ENCODE data around the gene LRRC39.
"Not testable (repeated sequence)": the region's sequence is repeated elsewhere in the genome, so short reads cannot be mapped to it uniquely, and the experiment has no call there.

The LRRC39 gene

GRCh38 chr1:100178091-100178490 is at the start of gene LRRC39:
LRRC39 (minus strand) TSS chr1:100178256; CDS start chr1:100168516, 9,740 bp downstream.
- no peak for DNase-seq

- DNase-seq = no peak
These were observed 44.4 kb upstream of the LRRC39 start for GRCh38 chr1:100222428-100222827.

- peak in 1 of 2 experiments; percentile 17 for DNase-seq
These were observed 41.8 kb upstream of the LRRC39 start for GRCh38 chr1:100219883-100220282.

GRCh38 chr1:100219457-100219856 is 41.4 kb upstream of the LRRC39 start:
- no peak for DNase-seq

- no peak for DNase-seq
These were observed 39.8 kb upstream of the LRRC39 start for GRCh38 chr1:100217834-100218233.

- no peak for DNase-seq
These were observed 37.0 kb upstream of the LRRC39 start for GRCh38 chr1:100215101-100215500.

GRCh38 chr1:100213141-100213540 is 35.1 kb upstream of the LRRC39 start:
- no peak for DNase-seq

- no peak for DNase-seq
These were observed 28.2 kb upstream of the LRRC39 start for GRCh38 chr1:100206301-100206700.

GRCh38 chr1:100205593-100205992 is 27.5 kb upstream of the LRRC39 start:
- DNase-seq = not testable (repeated sequence)

- not testable (repeated sequence) for DNase-seq
These were observed 27.0 kb upstream of the LRRC39 start for GRCh38 chr1:100205103-100205502.

- DNase-seq = not testable (repeated sequence)
These were observed 24.6 kb upstream of the LRRC39 start for GRCh38 chr1:100202703-100203102.

GRCh38 chr1:100200060-100200459 is 22.0 kb upstream of the LRRC39 start:
- not testable (repeated sequence) for DNase-seq

- no peak for DNase-seq
These were observed 20.5 kb upstream of the LRRC39 start for GRCh38 chr1:100198596-100198995.

GRCh38 chr1:100188617-100189016 is 10.6 kb upstream of the LRRC39 start:
- DNase-seq = no peak

GRCh38 chr1:100187912-100188311 is 9.9 kb upstream of the LRRC39 start:
- peak; percentile 4 to 15 for DNase-seq

GRCh38 chr1:100184536-100184935 is 6.5 kb upstream of the LRRC39 start:
- no peak for DNase-seq

GRCh38 chr1:100183370-100183769 is 5.3 kb upstream of the LRRC39 start:
- DNase-seq = no peak

GRCh38 chr1:100177295-100178041 is 588 bp downstream of the LRRC39 start:
- DNase-seq = no peak

- no peak for DNase-seq
These were observed 10.0 kb downstream of the LRRC39 start for GRCh38 chr1:100168051-100168450.

GRCh38 chr1:100164702-100165101 is 13.4 kb downstream of the LRRC39 start:
- no peak for DNase-seq

- no peak for DNase-seq
These were observed 13.8 kb downstream of the LRRC39 start for GRCh38 chr1:100164216-100164615.

- no peak for DNase-seq
These were observed 15.2 kb downstream of the LRRC39 start for GRCh38 chr1:100162881-100163280.

GRCh38 chr1:100152271-100152670 is 25.8 kb downstream of the LRRC39 start:
- no peak for DNase-seq

- DNase-seq = no peak
These were observed 26.4 kb downstream of the LRRC39 start for GRCh38 chr1:100151679-100152078.

- DNase-seq = no peak
These were observed 30.2 kb downstream of the LRRC39 start for GRCh38 chr1:100147875-100148274.
